Ureter (tissue), 1 donor: ENCODE data around the gene KRTAP10-11. TPM values are rescaled to one million over a fixed set of nuclear protein-coding genes. Genes with fewer than 3 reads are reported as not detected.
"Not testable (repeated sequence)": the region's sequence is repeated elsewhere in the genome, so short reads cannot be mapped to it uniquely, and the experiment has no call there.

ENCODE experiments used
- DNase-seq: peaks from one replicate; pipeline ENCODE4 v3.0.0-alpha.2; 2020; ENCODE audit warnings: low spot score
- total RNA-seq: library from RNA; stranded (reverse); gene quantifications from one replicate; pipeline ENCODE4 v1.2.4, GENCODE V29; 2023
- donor health status: DM: yes; HTN: yes; CAD: no.

The KRTAP10-11 gene
- total RNA-seq, 1 donor from 2014 or later: not detected

- DNase-seq: not testable (repeated sequence)
Observed at GRCh38 chr21:44638506-44639330, 7.5 kb upstream of the KRTAP10-11 start.

GRCh38 chr21:44639331-44639655 lies 6.9 kb upstream of the KRTAP10-11 start:
- DNase-seq: no peak

GRCh38 chr21:44640761-44641160 lies 5.5 kb upstream of the KRTAP10-11 start:
- DNase-seq: no peak

GRCh38 chr21:44643741-44644310 lies 2.4 kb upstream of the KRTAP10-11 start:
- DNase-seq: no peak

GRCh38 chr21:44644878-44645277 lies 1.3 kb upstream of the KRTAP10-11 start:
- DNase-seq: no peak

- DNase-seq: no peak
Observed at GRCh38 chr21:44647222-44647552, 973 bp downstream of the KRTAP10-11 start.

- DNase-seq: no peak
Observed at GRCh38 chr21:44648557-44649311, 2.5 kb downstream of the KRTAP10-11 start.

- no peak for DNase-seq
Observed at GRCh38 chr21:44649521-44650100, 3.4 kb downstream of the KRTAP10-11 start.

- DNase-seq: no peak
Observed at GRCh38 chr21:44650265-44650972, 4.2 kb downstream of the KRTAP10-11 start.

GRCh38 chr21:44650973-44651675 lies 4.9 kb downstream of the KRTAP10-11 start:
- DNase-seq: no peak

GRCh38 chr21:44653123-44653522 lies 6.9 kb downstream of the KRTAP10-11 start:
- DNase-seq: no peak

GRCh38 chr21:44653656-44654575 lies 7.7 kb downstream of the KRTAP10-11 start:
- no peak for DNase-seq

- no peak for DNase-seq
Observed at GRCh38 chr21:44654576-44655175, 8.5 kb downstream of the KRTAP10-11 start, which contains the start of gene KRTAP12-4. TSS of gene KRTAP12-4 (minus strand) at chr21:44654659. CDS start at chr21:44654614, 45 bp downstream.

GRCh38 chr21:44656868-44657267 lies 10.7 kb downstream of the KRTAP10-11 start:
- DNase-seq: no peak

- no peak for DNase-seq
Observed at GRCh38 chr21:44657635-44658540, 11.7 kb downstream of the KRTAP10-11 start, which contains the start of gene KRTAP12-3. TSS of gene KRTAP12-3 (plus strand) at chr21:44657932. CDS start at chr21:44657980, 48 bp downstream.

GRCh38 chr21:44658541-44658910 lies 12.3 kb downstream of the KRTAP10-11 start:
- DNase-seq: no peak

- DNase-seq: no peak
Observed at GRCh38 chr21:44658913-44659595, 12.8 kb downstream of the KRTAP10-11 start.

GRCh38 chr21:44661567-44661966 lies 15.4 kb downstream of the KRTAP10-11 start:
- DNase-seq: not testable (repeated sequence)
